ENCODE data around the gene ZNF524.

- TF ChIP-seq, protein P1, sequence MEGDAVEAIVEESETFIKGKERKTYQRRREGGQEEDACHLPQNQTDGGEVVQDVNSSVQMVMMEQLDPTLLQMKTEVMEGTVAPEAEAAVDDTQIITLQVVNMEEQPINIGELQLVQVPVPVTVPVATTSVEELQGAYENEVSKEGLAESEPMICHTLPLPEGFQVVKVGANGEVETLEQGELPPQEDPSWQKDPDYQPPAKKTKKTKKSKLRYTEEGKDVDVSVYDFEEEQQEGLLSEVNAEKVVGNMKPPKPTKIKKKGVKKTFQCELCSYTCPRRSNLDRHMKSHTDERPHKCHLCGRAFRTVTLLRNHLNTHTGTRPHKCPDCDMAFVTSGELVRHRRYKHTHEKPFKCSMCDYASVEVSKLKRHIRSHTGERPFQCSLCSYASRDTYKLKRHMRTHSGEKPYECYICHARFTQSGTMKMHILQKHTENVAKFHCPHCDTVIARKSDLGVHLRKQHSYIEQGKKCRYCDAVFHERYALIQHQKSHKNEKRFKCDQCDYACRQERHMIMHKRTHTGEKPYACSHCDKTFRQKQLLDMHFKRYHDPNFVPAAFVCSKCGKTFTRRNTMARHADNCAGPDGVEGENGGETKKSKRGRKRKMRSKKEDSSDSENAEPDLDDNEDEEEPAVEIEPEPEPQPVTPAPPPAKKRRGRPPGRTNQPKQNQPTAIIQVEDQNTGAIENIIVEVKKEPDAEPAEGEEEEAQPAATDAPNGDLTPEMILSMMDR (IDR thresholded peaks at IDR 0.05): no peak; the same call in 1 of the 2 replicates
- TF ChIP-seq SIN3A (IDR thresholded peaks at IDR 0.05; ENCODE audit: borderline replicate concordance, insufficient read depth, low read depth, low read length) (no peak), POLR2AphosphoS5 (IDR thresholded peaks at IDR 0.05; ENCODE audit: low read depth, low read length) (no peak)
Observed at GRCh38 chr19:55640043-55640576, 40.0 kb downstream of the ZNF524 start.

All from Panc1 (cell line).